HepG2 (cell line): ENCODE measurements around the gene TMEM219. TPM values are rescaled to one million over a fixed set of nuclear protein-coding genes. Genes with fewer than 3 reads are reported as not detected.

Experiments
- ELF3 ChIP-seq: IDR thresholded peaks from 2 replicates; pipeline ENCODE4 v1.6.1; 2016; ENCODE audit warnings: missing genetic modification reagents, missing compliant biosample characterization
- RXRA ChIP-seq: sonication (generic); formaldehyde crosslinking; IDR thresholded peaks from 2 replicates; pipeline ENCODE4 v1.5.1; 2020; ENCODE audit warnings: missing genetic modification reagents
- WIZ ChIP-seq: sonication (generic); formaldehyde crosslinking; IDR thresholded peaks from 2 replicates; pipeline ENCODE4 v1.5.1; 2020; ENCODE audit warnings: mild to moderate bottlenecking, missing genetic modification reagents
- ZBTB39 ChIP-seq: sonication (generic); formaldehyde crosslinking; IDR thresholded peaks from 2 replicates; pipeline ENCODE4 v1.5.0; 2020; ENCODE audit warnings: missing genetic modification reagents
- ZNF512B ChIP-seq: sonication (generic); formaldehyde crosslinking; IDR thresholded peaks from 2 replicates; pipeline ENCODE4 v1.5.1; 2020; ENCODE audit warnings: missing genetic modification reagents, mild to moderate bottlenecking, borderline replicate concordance
- polyA plus RNA-seq, 8 experiments: library from polyadenylated mRNA; depleted of rRNA in 3 of 8; stranded (reverse) in 7 of 8; unstranded in 1 of 8; fragments of >200 nt; fragmentation: Illumina TruSeq in 4 of 8; extraction: Trizol in 4 of 8; gene quantifications; 2 replicates each; pipeline versions ENCODE4 v1.2.1 to v1.2.3, GENCODE V29; 2011 to 2016; ENCODE audit warnings: low read depth in 4 of 8, missing spikeins in 1 of 8, mixed read lengths in 1 of 8; ENCODE audit not compliant: insufficient read depth in 1 of 8
- total RNA-seq, 5 experiments: library from RNA; depleted of rRNA; stranded (reverse); fragments of >200 nt; fragmentation: Illumina TruSeq; extraction: Trizol; gene quantifications; 2 replicates each; pipeline ENCODE4 v1.2.3, GENCODE V29; 2016; ENCODE audit warnings: low read depth in 1 of 5
- TF ChIP-seq, protein P1 (sequence below): IDR thresholded peaks from 2 replicates; pipeline ENCODE4 v1.6.1; 2012; ENCODE audit warnings: low read depth, low read length, improper control_type of control experiment

The TMEM219 gene
- total and polyA plus RNA-seq, 2 of the 13 experiments (the other 11 are each of a cell fraction or from before 2014, with no cell fraction given), result 105 to 115 TPM

- TF ChIP-seq ZNF512B (CRISPR knock-in tag), result no peak
- TF ChIP-seq ELF3 (CRISPR knock-in tag), result no peak
- TF ChIP-seq RXRA (CRISPR knock-in tag), result 0 out of 2 replicates have a peak, but pooled peaks have one; percentile 16
- TF ChIP-seq, protein P1, sequence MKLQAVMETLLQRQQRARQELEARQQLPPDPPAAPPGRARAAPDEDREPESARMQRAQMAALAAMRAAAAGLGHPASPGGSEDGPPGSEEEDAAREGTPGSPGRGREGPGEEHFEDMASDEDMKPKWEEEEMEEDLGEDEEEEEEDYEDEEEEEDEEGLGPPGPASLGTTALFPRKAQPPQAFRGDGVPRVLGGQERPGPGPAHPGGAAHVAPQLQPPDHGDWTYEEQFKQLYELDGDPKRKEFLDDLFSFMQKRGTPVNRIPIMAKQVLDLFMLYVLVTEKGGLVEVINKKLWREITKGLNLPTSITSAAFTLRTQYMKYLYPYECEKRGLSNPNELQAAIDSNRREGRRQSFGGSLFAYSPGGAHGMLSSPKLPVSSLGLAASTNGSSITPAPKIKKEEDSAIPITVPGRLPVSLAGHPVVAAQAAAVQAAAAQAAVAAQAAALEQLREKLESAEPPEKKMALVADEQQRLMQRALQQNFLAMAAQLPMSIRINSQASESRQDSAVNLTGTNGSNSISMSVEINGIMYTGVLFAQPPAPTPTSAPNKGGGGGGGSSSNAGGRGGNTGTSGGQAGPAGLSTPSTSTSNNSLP, result no peak
- TF ChIP-seq WIZ (CRISPR knock-in tag), result no peak
- no peak for TF ChIP-seq ZBTB39 (CRISPR knock-in tag)
Measured at GRCh38 chr16:29951625-29952365, 10.1 kb upstream of the TMEM219 start (continued).
